HCT116 (cell line): ENCODE data around the gene SLC35G6. TPM values are rescaled to one million over a fixed set of nuclear protein-coding genes. Genes with fewer than 3 reads are reported as not detected.

Experiments used
- ATAC-seq: fragments of 200-7000 bp; cut with Tn5 transposase; 2 replicates; pipeline ENCODE4 v1.9.1; 2020; ENCODE audit warnings: mild to moderate bottlenecking, moderate library complexity
- BruUV-seq: library from RNA; stranded (reverse); fragments of 400-500 nt; replicated peaks from 2 replicates; lab custom pipeline; 2021; lab: Mats Ljungman, UMichigan
- CTCF ChIA-PET: fragments of 300-600 bp; sonication (Branson Sonifier 250); formaldehyde crosslinking; loops from one replicate; lab custom pipeline; 2021; ENCODE audit warnings: antibody characterized with exemption; lab: Charles Lee
- POLR2A ChIA-PET: fragments of 300-600, 350-600 bp; sonication (Branson Sonifier 250); formaldehyde crosslinking; loops from one replicate; lab custom pipeline; 2021; ENCODE audit warnings: antibody characterized with exemption; lab: Charles Lee
- RAD21 ChIA-PET, 2 experiments: fragments of 300-600 bp; sonication (Branson Sonifier 250); formaldehyde crosslinking; loops; one replicate each; lab custom pipeline; 2023; ENCODE audit warnings: low total read pairs in 2 of 2; ENCODE audit not compliant: uncharacterized antibody in 2 of 2, unreplicated experiment in 2 of 2, low non-redundant PET in 1 of 2; lab: Charles Lee
- DNase-seq: peaks from one replicate; pipeline ENCODE4 v3.0.0-alpha.2; 2010; ENCODE audit warnings: low read depth, low spot score
- H2AFZ ChIP-seq: fragments of 200-600 bp; shearing (Covaris generic), sonication (generic); 2 replicates; pipeline ENCODE4 v1.6.1; 2017; ENCODE audit warnings: low read depth, mixed run types, mixed read lengths, antibody characterized with exemption, low read length; ENCODE audit not compliant: poor library complexity, severe bottlenecking
- H3K27ac ChIP-seq: 2 replicates; pipeline ENCODE4 v1.5.1; 2012; ENCODE audit warnings: low read depth, low read length
- H3K27me3 ChIP-seq: fragments of 200-600 bp; sonication (generic); 2 replicates; pipeline ENCODE4 v1.6.1; 2016; ENCODE audit warnings: mixed run types, low read length, mixed read lengths; ENCODE audit not compliant: insufficient read depth
- H3K36me3 ChIP-seq, 2 experiments: fragments of 200-500 bp in 1 of 2; fragments of 200-600 bp in 1 of 2; sonication (Bioruptor generic) in 1 of 2; sonication (generic) in 1 of 2; 2 replicates each; pipeline versions ENCODE4 v1.5.1 to v1.6.1; 2014 to 2016; ENCODE audit warnings: low read length in 2 of 2, inconsistent platforms in 1 of 2, mixed read lengths in 1 of 2, mixed run types in 1 of 2; ENCODE audit not compliant: insufficient read depth in 2 of 2, control insufficient read depth in 1 of 2
- H3K4me1 ChIP-seq, 2 experiments: fragments of 200-600 bp in 1 of 2; sonication (generic) in 1 of 2; 2 replicates each; pipeline versions ENCODE4 v1.5.1 to v1.6.1; 2012 to 2017; ENCODE audit warnings: low read length in 2 of 2, inconsistent platforms in 1 of 2, mild to moderate bottlenecking in 1 of 2, mixed read lengths in 1 of 2, mixed run types in 1 of 2, moderate library complexity in 1 of 2; ENCODE audit not compliant: insufficient read depth in 2 of 2, control insufficient read depth in 1 of 2
- H3K4me2 ChIP-seq: fragments of 200-600 bp; sonication (generic); 2 replicates; pipeline ENCODE4 v1.6.1; 2017; ENCODE audit warnings: mixed run types, low read length, mixed read lengths
- H3K4me3 ChIP-seq, 2 experiments: fragments of 200-600 bp in 1 of 2; sonication (generic) in 1 of 2; replicated peaks in 1 of 2; 2 replicates each; pipeline ENCODE4 v1.5.1; 2011 to 2016; ENCODE audit warnings: low read length in 2 of 2, control low read depth in 1 of 2, low read depth in 1 of 2, mild to moderate bottlenecking in 1 of 2, mixed read lengths in 1 of 2, mixed run types in 1 of 2
- H3K79me2 ChIP-seq: fragments of 200-600 bp; sonication (generic); 2 replicates; pipeline ENCODE4 v1.6.1; 2017; ENCODE audit warnings: mild to moderate bottlenecking, mixed run types, low read length, moderate library complexity, mixed read lengths; ENCODE audit not compliant: insufficient read depth
- H3K9ac ChIP-seq: fragments of 200-600 bp; sonication (generic); 2 replicates; pipeline ENCODE4 v1.6.1; 2016; ENCODE audit warnings: low read length, mixed read lengths
- H3K9me2 ChIP-seq: fragments of 200-600 bp; sonication (generic), shearing (Covaris generic); 2 replicates; pipeline ENCODE4 v1.6.1; 2017; ENCODE audit warnings: mixed run types, mild to moderate bottlenecking, moderate library complexity; ENCODE audit not compliant: insufficient read depth
- H3K9me3 ChIP-seq, 2 experiments: fragments of 200-500 bp in 1 of 2; fragments of 200-600 bp in 1 of 2; sonication (Bioruptor generic) in 1 of 2; sonication (generic) in 1 of 2; 2 replicates each; pipeline ENCODE4 v1.6.1; 2014 to 2017; ENCODE audit warnings: low read length in 2 of 2, mixed read lengths in 2 of 2, inconsistent platforms in 1 of 2, low read depth in 1 of 2, mild to moderate bottlenecking in 1 of 2, mixed run types in 1 of 2, moderate library complexity in 1 of 2; ENCODE audit not compliant: control insufficient read depth in 1 of 2, insufficient read depth in 1 of 2
- H4K20me1 ChIP-seq: fragments of 200-600 bp; sonication (generic), shearing (Covaris generic); 2 replicates; pipeline ENCODE4 v1.6.1; 2017; ENCODE audit warnings: mixed run types, mild to moderate bottlenecking, moderate library complexity; ENCODE audit not compliant: insufficient read depth
- CBX3 ChIP-seq: IDR thresholded peaks from 2 replicates; pipeline ENCODE4 v1.6.1; 2012; ENCODE audit warnings: low read depth
- CTCF ChIP-seq, 3 experiments: fragments of 200-600 bp in 1 of 3; sonication (generic) in 1 of 3; IDR thresholded peaks in 2 of 3; conservative IDR thresholded peaks in 1 of 3; 2 replicates each; pipeline ENCODE4 v1.5.1; 2012 to 2017; ENCODE audit warnings: low read depth in 2 of 3, low read length in 2 of 3, antibody characterized with exemption in 1 of 3, borderline replicate concordance in 1 of 3, control low read depth in 1 of 3, mild to moderate bottlenecking in 1 of 3, mixed read lengths in 1 of 3, mixed run types in 1 of 3, moderate library complexity in 1 of 3; ENCODE audit not compliant: insufficient read depth in 1 of 3
- EZH2 ChIP-seq: fragments of 200-600 bp; sonication (generic); IDR thresholded peaks from 2 replicates; pipeline ENCODE4 v1.6.1; 2017; ENCODE audit warnings: antibody characterized with exemption, mixed run types
- RAD21 ChIP-seq: IDR thresholded peaks from 2 replicates; pipeline ENCODE4 v1.6.1; 2012; ENCODE audit warnings: low read depth, mild to moderate bottlenecking
- SRF ChIP-seq: IDR thresholded peaks from 2 replicates; pipeline ENCODE4 v1.6.1; 2012; ENCODE audit warnings: low read depth
- YY1 ChIP-seq: IDR thresholded peaks from 2 replicates; pipeline ENCODE4 v1.6.1; 2011; ENCODE audit warnings: low read length, low read depth, moderate library complexity, mild to moderate bottlenecking; ENCODE audit not compliant: insufficient replicate concordance; ENCODE audit errors: extremely low read depth
- intact Hi-C: fragments of 100-400 bp; cut with micrococcal nuclease; formaldehyde crosslinking; loops from 2 replicates; pipeline ENCODE4 v1.10.0; 2022
- total RNA-seq: library from RNA; stranded (reverse); gene quantifications from one replicate; pipeline ENCODE4 v1.2.1, GENCODE V29; 2021; ENCODE audit not compliant: unreplicated experiment
- TF ChIP-seq, protein P1 (sequence below): IDR thresholded peaks from 2 replicates; pipeline ENCODE4 v1.6.1; 2012
- TF ChIP-seq, protein P2 (sequence below): IDR thresholded peaks from 2 replicates; pipeline ENCODE4 v1.6.1; 2012

The SLC35G6 gene
- total RNA-seq, 1 experiment from 2014 or later: not detected

- POLR2A ChIA-PET: no interaction called here
- BruUV-seq: no TSS peak
- TF ChIP-seq CTCF (IDR thresholded peaks at IDR 0.05 in 2 of 3, conservative IDR thresholded peaks at IDR 0.05 in 1 of 3; ENCODE audit: borderline replicate concordance in 1 of 3, insufficient read depth in 1 of 3, low read depth in 2 of 3, low read length in 2 of 3) (no peak), EZH2 (no peak), RAD21 (no peak), YY1 (no peak), SRF (no peak), CBX3 (no peak)
- TF ChIP-seq, protein P1, sequence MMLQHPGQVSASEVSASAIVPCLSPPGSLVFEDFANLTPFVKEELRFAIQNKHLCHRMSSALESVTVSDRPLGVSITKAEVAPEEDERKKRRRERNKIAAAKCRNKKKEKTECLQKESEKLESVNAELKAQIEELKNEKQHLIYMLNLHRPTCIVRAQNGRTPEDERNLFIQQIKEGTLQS: no peak
- TF ChIP-seq, protein P2, sequence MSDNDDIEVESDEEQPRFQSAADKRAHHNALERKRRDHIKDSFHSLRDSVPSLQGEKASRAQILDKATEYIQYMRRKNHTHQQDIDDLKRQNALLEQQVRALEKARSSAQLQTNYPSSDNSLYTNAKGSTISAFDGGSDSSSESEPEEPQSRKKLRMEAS: no peak
- TF ChIP-seq, all 23 proteins: peak for 0
- DNase-seq (no peak), ATAC-seq (no peak)
- Histone ChIP-seq H3K36me3 (no peaks in the 10 kb centered on the region; a peak in 2 of 4 replicates), H3K9me3 (no peaks in the 10 kb centered on the region), H3K4me1 (peaks cover 0 to 10% of the 10 kb centered on the region in 2 experiments; a peak in 2 of 4 replicates), H3K4me3 (no peak overlapping the region), H3K27me3 (no peaks in the 10 kb centered on the region), H4K20me1 (no peaks in the 10 kb centered on the region), H3K9ac (no peak overlapping the region), H3K27ac (no peak overlapping the region), H2AFZ (no peak overlapping the region), H3K79me2 (no peaks in the 10 kb centered on the region), H3K9me2 (no peaks in the 10 kb centered on the region), H3K4me2 (no peak overlapping the region)
- CTCF ChIA-PET: no interaction called here
- RAD21 ChIA-PET: no interaction called here
- intact Hi-C loops: no loop called here
Measured at GRCh38 chr17:7464081-7464480, 17.2 kb upstream of the SLC35G6 start.
